Measurements from ENCODE around the gene PACS2. TPM values are rescaled to one million over a fixed set of nuclear protein-coding genes. Genes with fewer than 3 reads are reported as not detected.

The PACS2 gene
- total and polyA plus RNA-seq, 2 experiments from 2014 or later: 10.0 to 39.7 TPM

DNA sequence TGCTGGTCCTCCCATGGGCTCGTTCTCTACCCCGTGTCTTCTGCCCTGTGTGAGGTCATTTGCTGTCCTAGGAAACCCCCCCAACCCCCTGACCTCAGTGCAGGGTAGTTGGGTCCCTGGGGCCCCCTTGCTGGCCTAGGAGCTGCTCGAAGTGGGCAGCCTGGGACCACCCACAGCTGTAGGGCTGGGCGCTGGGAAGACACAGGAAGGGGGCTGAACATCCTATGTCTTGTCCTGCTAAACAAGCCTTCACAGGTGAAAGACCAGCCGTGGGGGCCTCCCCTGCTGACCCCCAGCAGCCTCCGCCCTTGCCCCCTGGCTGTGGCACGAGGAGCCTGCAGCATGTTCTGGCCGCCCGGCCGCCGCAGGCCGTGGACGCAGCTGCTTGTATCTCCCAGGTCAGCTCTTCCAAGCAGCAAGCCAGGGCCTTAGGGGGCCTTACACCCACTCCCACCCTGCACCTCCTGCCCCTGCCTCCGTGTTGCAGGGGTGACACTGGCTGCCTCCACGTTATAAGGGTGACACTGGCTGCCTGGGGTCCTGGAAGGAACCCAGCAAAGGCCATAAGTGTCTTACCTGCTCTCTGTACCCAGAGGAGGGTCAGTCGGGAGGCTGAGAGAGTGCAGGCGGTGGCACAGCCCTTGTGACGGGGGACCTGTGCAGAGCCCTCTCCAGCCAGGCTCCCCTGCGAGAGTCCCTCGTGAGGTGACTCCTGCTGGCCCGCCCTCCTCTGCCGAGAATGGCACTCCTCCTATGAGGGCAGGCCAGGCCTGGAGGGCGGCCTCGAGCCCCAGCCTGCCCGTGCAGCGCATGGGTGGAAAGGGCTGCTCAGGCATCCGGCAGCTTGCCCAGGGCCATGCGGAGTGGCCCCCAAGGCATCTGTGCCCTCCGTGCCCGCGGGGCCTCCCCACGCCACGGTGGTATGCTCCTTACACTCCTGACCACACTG, 72.3 kb downstream of the PACS2 start:
- Histone ChIP-seq H3K27me3 (replicated peaks; ENCODE audit: insufficient read depth) (no peaks in the 10 kb centered on the region), H3K9ac (no peak overlapping the region), H3K4me2 (ENCODE audit: unreplicated experiment) (no peak overlapping the region), H3K4me3 (no peak overlapping the region), H4K20me1 (ENCODE audit: insufficient read depth) (no peaks in the 10 kb centered on the region), H2AFZ (no peak overlapping the region), H3K9me3 (ENCODE audit: low read depth) (no peaks in the 10 kb centered on the region), H3K9me2 (ENCODE audit: insufficient read depth) (no peaks in the 10 kb centered on the region), H3K4me1 (ENCODE audit: insufficient read depth) (no peaks in the 10 kb centered on the region), H3K27ac (no peak overlapping the region), H3K36me3 (ENCODE audit: low read depth) (no peaks in the 10 kb centered on the region), H3F3A (ENCODE audit: insufficient read depth) (no peaks in the 10 kb centered on the region), H3K79me2 (ENCODE audit: insufficient read depth) (no peaks in the 10 kb centered on the region)
- DNase-seq: no peak
- no peak for TF ChIP-seq EZH2phosphoT487 (IDR thresholded peaks at IDR 0.05; ENCODE audit: insufficient read depth, low read depth)
- 90 to 92% methylated on average over 26 to 32 of the region's 33 CpGs for WGBS, 2 experiments (ENCODE audit: low coverage in 1 of 2, low lambda C conversion rate in 2 of 2, missing lambda C conversion rate in 2 of 2)
- in situ Hi-C loops (cut with MboI): no loop called here

DNA sequence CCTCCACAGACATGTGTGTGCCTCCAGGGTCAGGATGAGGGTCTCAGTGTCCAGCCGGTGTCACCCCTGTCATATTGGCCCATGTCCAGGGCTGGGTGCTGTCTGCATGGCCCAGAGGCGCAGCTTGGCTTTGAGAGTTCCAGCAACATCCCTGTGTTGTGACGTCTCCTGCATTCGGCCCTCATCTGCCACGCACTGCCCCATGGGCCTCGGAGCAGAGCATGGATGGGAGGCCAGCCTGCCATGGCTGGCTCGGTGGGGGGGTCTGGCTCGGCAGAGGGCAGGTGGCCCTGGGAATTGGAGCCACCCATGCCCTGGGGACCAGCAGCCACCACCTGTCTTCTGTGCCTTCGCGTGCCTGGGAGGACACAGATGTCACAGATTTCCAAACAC, 73.0 kb downstream of the PACS2 start:
- Histone ChIP-seq H3K79me2 (ENCODE audit: insufficient read depth) (no peaks in the 10 kb centered on the region), H3K27ac (no peak overlapping the region), H3K4me2 (ENCODE audit: unreplicated experiment) (no peak overlapping the region), H3K27me3 (replicated peaks; ENCODE audit: insufficient read depth) (no peaks in the 10 kb centered on the region), H3K4me1 (ENCODE audit: insufficient read depth) (no peaks in the 10 kb centered on the region), H3F3A (ENCODE audit: insufficient read depth) (no peaks in the 10 kb centered on the region), H4K20me1 (ENCODE audit: insufficient read depth) (no peaks in the 10 kb centered on the region), H3K9me3 (ENCODE audit: low read depth) (no peaks in the 10 kb centered on the region), H3K9ac (no peak overlapping the region), H2AFZ (no peak overlapping the region), H3K4me3 (no peak overlapping the region), H3K9me2 (ENCODE audit: insufficient read depth) (no peaks in the 10 kb centered on the region), H3K36me3 (ENCODE audit: low read depth) (no peaks in the 10 kb centered on the region)
- 88% methylated on average over 8 to 10 of the region's 10 CpGs for WGBS, 2 experiments (ENCODE audit: low coverage in 1 of 2, low lambda C conversion rate in 2 of 2, missing lambda C conversion rate in 2 of 2)
- no peak for TF ChIP-seq EZH2 (IDR thresholded peaks at IDR 0.05; ENCODE audit: insufficient read depth, poor library complexity, severe bottlenecking)
- TF ChIP-seq EZH2phosphoT487 (IDR thresholded peaks at IDR 0.05; ENCODE audit: insufficient read depth, low read depth): no peak
- DNase-seq: no peak
- in situ Hi-C loops (cut with MboI): no loop called here

DNA sequence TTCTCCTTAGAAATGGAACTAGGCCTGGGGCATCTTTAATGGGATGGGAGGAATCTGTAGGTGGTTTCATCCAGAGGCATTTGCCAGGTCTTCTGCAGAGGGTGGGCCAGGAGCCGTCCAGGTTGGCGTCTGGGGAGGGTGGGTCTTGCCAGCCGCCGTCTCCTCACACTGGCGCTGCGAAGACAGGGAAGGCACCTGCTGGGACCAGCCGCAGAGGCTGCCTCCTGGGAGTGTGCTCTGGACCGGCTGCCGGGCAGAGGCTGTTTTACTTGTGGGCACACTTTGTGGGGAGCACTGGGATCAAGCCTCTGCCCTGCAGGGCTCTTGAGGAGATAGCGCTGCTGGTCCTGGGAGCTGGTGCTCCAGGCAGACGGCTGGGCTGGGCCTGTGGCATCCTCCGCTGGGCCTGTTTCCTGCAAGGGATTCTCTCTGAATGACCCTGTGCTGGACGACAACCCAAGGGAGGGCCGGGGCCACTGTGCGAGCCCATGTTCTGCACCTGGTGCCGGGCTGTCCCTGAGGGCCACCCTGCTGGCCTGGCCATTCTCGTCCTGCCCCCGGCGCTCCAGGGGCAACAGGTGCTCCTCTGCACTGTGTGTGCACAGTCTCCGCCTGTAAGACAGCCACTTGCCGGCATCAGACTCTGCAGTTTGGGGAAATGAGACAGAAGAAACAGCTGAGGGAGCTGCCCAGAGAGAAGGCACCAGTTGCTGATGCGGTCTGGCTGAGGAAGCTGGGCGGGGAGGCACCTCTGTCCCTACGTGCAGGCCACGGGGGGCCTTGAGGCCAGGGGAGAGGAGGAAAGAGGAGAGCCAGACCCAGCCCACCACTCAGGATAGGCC, 73.8 kb downstream of the PACS2 start:
- in situ Hi-C loops (cut with MboI): no loop called here
- Histone ChIP-seq H3K9me3 (ENCODE audit: low read depth) (no peaks in the 10 kb centered on the region), H3K79me2 (ENCODE audit: insufficient read depth) (no peaks in the 10 kb centered on the region), H3K36me3 (ENCODE audit: low read depth) (no peaks in the 10 kb centered on the region), H3K27ac (no peak overlapping the region), H3K4me1 (ENCODE audit: insufficient read depth) (no peaks in the 10 kb centered on the region), H3K9ac (no peak overlapping the region), H2AFZ (no peak overlapping the region), H3K9me2 (ENCODE audit: insufficient read depth) (no peaks in the 10 kb centered on the region), H3K27me3 (replicated peaks; ENCODE audit: insufficient read depth) (no peaks in the 10 kb centered on the region), H3F3A (ENCODE audit: insufficient read depth) (no peaks in the 10 kb centered on the region), H3K4me3 (no peak overlapping the region), H4K20me1 (ENCODE audit: insufficient read depth) (no peaks in the 10 kb centered on the region), H3K4me2 (ENCODE audit: unreplicated experiment) (no peak overlapping the region)
- WGBS, 2 experiments (ENCODE audit: low coverage in 1 of 2, low lambda C conversion rate in 2 of 2, missing lambda C conversion rate in 2 of 2): 91 to 92% methylated on average over 21 to 25 of the region's 25 CpGs
- TF ChIP-seq EZH2phosphoT487 (IDR thresholded peaks at IDR 0.05; ENCODE audit: insufficient read depth, low read depth) (no peak), EZH2 (IDR thresholded peaks at IDR 0.05; ENCODE audit: insufficient read depth, poor library complexity, severe bottlenecking) (no peak)
- DNase-seq: no peak

DNA sequence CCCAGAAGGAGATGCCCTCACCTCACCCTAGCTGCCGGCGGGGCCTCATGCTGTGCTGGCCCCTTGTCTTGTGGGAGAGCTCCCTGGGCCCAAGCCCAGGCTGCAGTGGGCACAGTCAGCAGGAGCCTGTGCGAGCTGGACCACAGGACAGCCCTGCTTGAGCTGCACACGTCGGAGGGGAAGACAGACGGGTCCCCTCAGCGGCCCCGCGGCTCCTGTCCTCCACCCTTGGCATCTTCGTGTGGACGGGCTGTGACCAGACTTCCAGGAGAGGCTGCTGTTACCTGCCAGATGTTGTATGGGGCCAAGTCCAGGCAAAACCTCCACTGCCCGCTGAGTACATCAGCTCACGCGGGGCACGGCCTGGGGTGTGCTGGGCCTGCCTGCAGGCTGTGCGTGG, 74.4 kb downstream of the PACS2 start:
- Histone ChIP-seq H3K9me2 (ENCODE audit: insufficient read depth) (no peaks in the 10 kb centered on the region), H2AFZ (no peak overlapping the region), H3K36me3 (ENCODE audit: low read depth) (no peaks in the 10 kb centered on the region), H3K9me3 (ENCODE audit: low read depth) (no peaks in the 10 kb centered on the region), H3K27ac (no peak overlapping the region), H3K79me2 (ENCODE audit: insufficient read depth) (no peaks in the 10 kb centered on the region), H3K9ac (no peak overlapping the region), H3K4me1 (ENCODE audit: insufficient read depth) (no peaks in the 10 kb centered on the region), H3K4me3 (no peak overlapping the region), H3K4me2 (ENCODE audit: unreplicated experiment) (no peak overlapping the region), H3K27me3 (replicated peaks; ENCODE audit: insufficient read depth) (no peaks in the 10 kb centered on the region), H3F3A (ENCODE audit: insufficient read depth) (no peaks in the 10 kb centered on the region), H4K20me1 (ENCODE audit: insufficient read depth) (no peaks in the 10 kb centered on the region)
- WGBS, 2 experiments (ENCODE audit: low coverage in 1 of 2, low lambda C conversion rate in 2 of 2, missing lambda C conversion rate in 2 of 2): 70 to 72% methylated on average over 14 to 16 of the region's 16 CpGs
- DNase-seq: no peak
- in situ Hi-C loops (cut with MboI): no loop called here
- TF ChIP-seq EZH2 (IDR thresholded peaks at IDR 0.05; ENCODE audit: insufficient read depth, poor library complexity, severe bottlenecking) (no peak), EZH2phosphoT487 (IDR thresholded peaks at IDR 0.05; ENCODE audit: insufficient read depth, low read depth) (no peak)

All from GM23248 (cell line).